Measurements from ENCODE around the gene HECTD2.
"Not testable (repeated sequence)": the region's sequence is repeated elsewhere in the genome, so short reads cannot be mapped to it uniquely, and the experiment has no call there.

DNA sequence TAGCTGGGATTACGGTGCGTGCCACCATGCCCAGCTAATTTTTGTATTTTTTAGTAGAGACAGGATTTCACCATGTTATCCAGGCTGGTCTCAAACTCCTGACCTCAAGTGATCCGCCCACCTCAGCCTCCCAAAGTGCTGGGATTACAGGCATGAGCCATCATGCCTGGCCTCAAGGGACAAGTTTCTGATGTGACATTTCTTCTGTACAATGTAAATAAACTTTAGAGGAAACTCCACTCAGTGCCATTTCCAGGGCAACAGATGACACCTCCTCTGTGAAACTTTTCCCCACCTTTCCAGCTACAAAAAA lies 19.7 kb upstream of the HECTD2 start:
- not testable (repeated sequence) for TF ChIP-seq POLR2AphosphoS5 (IDR thresholded peaks at IDR 0.05; ENCODE audit: low read depth); CTCF (IDR thresholded peaks at IDR 0.05; ENCODE audit: insufficient read depth, low read length)

Measured in HL-60 (cell line).